ENCODE results near the gene EIF5B. TPM values are rescaled to one million over a fixed set of nuclear protein-coding genes. Genes with fewer than 3 reads are reported as not detected.
A peak's percentile ranks its signal among the peaks of the same experiment; 100 is the strongest.

The EIF5B gene
- total RNA-seq, 1 donor from 2014 or later, result 50.5 TPM

DNA sequence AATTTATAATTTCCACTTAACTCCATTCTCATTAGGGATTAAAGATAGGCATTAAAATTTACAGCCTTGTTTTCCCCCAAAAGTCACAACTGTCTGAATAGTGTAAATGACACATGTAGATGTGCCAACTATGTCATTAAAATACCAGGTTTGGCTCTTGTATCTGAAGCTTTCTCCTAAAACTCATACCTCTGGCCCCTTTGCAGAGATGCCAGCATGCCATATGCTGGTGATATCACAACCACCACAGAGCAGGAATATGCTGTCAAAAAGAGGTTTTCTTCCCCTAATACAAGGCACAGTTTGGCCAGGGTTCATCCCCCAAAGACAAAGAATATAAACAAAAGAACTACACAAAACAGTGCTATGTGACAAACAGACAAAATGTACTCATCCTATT, 87.2 kb downstream of the EIF5B start:
- peaks cover 12% of the 10 kb centered on the region for H3K36me3 Mint-ChIP-seq (ENCODE audit: low read depth)

DNA sequence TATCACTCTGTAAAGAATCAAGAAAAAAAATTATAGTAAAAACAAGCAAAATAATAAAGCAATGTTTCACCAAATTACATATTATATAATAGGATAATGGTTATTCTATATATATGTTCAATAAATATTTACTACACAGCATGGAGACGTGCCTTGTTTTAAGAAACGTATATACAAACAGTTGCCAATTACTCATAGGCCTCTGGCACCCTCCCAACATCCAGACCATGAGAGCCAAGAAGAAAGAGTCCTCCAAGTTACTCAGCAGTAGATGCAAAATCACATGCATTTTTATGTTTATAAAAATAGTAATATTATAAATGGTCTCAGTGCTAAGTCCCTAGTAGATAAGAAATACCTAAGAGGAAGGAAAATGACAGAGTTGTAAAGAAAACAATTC, 87.8 kb downstream of the EIF5B start:
- Mint-ChIP-seq H3K9me3 (no peaks in the 10 kb centered on the region), H3K36me3 (ENCODE audit: low read depth) (peaks cover 9% of the 10 kb centered on the region), H3K4me3 (no peak overlapping the region), H3K4me1 (no peaks in the 10 kb centered on the region), H3K27me3 (ENCODE audit: low read depth) (no peaks in the 10 kb centered on the region), H3K27ac (ENCODE audit: unreplicated experiment) (no peak overlapping the region)
- TF ChIP-seq, protein P1, sequence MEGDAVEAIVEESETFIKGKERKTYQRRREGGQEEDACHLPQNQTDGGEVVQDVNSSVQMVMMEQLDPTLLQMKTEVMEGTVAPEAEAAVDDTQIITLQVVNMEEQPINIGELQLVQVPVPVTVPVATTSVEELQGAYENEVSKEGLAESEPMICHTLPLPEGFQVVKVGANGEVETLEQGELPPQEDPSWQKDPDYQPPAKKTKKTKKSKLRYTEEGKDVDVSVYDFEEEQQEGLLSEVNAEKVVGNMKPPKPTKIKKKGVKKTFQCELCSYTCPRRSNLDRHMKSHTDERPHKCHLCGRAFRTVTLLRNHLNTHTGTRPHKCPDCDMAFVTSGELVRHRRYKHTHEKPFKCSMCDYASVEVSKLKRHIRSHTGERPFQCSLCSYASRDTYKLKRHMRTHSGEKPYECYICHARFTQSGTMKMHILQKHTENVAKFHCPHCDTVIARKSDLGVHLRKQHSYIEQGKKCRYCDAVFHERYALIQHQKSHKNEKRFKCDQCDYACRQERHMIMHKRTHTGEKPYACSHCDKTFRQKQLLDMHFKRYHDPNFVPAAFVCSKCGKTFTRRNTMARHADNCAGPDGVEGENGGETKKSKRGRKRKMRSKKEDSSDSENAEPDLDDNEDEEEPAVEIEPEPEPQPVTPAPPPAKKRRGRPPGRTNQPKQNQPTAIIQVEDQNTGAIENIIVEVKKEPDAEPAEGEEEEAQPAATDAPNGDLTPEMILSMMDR (conservative IDR thresholded peaks at IDR 0.05), result no peak
- no peak for DNase-seq (ENCODE audit: low read depth, low spot score)

More for the DNA sequence above, 87.2 kb downstream of the EIF5B start:
- H3K4me1 Mint-ChIP-seq, result no peaks in the 10 kb centered on the region
- TF ChIP-seq, protein P1 (conservative IDR thresholded peaks at IDR 0.05), result no peak
- H3K27ac Mint-ChIP-seq (ENCODE audit: unreplicated experiment), result no peak overlapping the region
- H3K4me3 Mint-ChIP-seq, result no peak overlapping the region
- H3K9me3 Mint-ChIP-seq, result no peaks in the 10 kb centered on the region
- DNase-seq (ENCODE audit: low read depth, low spot score), result no peak
- H3K27me3 Mint-ChIP-seq (ENCODE audit: low read depth), result no peaks in the 10 kb centered on the region

DNA sequence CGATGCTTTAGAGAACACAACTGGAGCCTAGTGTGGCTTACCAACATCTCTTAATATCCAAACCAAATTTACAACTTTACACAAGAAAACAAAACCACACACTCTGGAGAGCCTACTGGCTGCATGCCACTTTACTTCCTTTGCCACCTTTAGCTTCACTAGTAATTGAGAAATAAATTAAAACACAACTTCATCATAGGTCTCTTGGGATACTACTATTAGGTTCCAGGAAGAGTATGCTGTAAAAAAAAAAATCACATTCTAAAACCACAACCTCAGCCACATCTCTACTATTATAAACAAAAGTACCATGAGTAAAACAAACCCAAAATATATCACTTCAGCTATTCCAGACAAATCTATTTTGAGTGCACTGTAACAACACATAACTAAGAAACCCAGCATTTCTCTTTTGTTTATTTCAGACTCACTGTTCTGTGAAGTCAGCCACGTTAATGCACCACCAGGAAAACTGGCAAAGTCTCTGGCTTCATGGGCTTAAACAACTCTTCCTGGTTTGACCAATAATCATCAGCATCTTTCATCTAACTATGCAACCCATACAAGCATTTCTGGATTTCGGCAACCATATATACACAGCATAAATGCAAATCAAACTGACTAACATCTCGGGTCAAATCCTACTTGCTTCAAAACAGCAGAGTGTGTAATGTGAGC, 93.6 kb downstream of the EIF5B start:
- DNase-seq (ENCODE audit: low read depth, low spot score), result no peak
- no peak overlapping the region for H3K27ac Mint-ChIP-seq (ENCODE audit: unreplicated experiment)
- H3K36me3 Mint-ChIP-seq (ENCODE audit: low read depth), result peaks cover 8% of the 10 kb centered on the region
- no peaks in the 10 kb centered on the region for H3K4me1 Mint-ChIP-seq
- no peak overlapping the region for H3K4me3 Mint-ChIP-seq
- TF ChIP-seq, protein P1 (conservative IDR thresholded peaks at IDR 0.05), result no peak
- no peaks in the 10 kb centered on the region for H3K27me3 Mint-ChIP-seq (ENCODE audit: low read depth)
- no peaks in the 10 kb centered on the region for H3K9me3 Mint-ChIP-seq

DNA sequence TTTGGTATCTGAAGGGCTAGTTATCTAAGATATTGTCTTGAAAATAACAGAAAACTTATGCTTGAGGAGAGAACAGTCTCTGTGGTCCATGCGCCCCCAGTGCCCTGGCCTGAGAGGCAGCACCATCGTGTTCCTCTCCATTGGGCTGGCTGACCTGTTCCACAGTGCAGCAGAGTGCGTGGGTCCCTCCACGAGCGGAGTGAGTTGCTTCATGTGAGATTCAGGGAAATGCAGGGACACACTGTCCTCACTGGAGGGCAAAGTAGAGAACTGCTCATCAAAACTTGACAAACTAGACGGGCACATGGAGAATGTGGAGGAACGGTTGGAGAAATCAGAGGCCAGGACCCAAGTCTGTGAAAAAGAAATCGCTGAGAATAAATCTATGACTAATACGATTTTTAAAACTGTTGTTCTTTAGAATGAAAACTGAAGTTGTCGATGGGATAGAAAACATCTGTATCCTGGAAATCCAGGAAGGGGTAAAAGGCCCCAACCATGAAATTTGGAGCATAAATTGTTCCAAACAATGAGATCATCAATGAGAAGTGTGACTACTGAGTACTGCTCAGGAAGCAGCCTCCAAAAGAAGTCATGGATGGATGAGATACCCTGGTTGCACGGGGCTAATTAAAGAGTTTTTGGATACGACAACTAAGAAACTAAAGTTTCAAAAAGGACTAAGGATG, 94.5 kb downstream of the EIF5B start:
- Mint-ChIP-seq H3K36me3 (ENCODE audit: low read depth) (peaks cover 8% of the 10 kb centered on the region), H3K9me3 (no peaks in the 10 kb centered on the region), H3K27me3 (ENCODE audit: low read depth) (no peaks in the 10 kb centered on the region), H3K4me1 (no peaks in the 10 kb centered on the region), H3K4me3 (no peak overlapping the region), H3K27ac (ENCODE audit: unreplicated experiment) (peak overlapping the region; percentile 52)
- TF ChIP-seq, protein P1 (conservative IDR thresholded peaks at IDR 0.05), result no peak
- DNase-seq (ENCODE audit: low read depth, low spot score), result no peak

DNA sequence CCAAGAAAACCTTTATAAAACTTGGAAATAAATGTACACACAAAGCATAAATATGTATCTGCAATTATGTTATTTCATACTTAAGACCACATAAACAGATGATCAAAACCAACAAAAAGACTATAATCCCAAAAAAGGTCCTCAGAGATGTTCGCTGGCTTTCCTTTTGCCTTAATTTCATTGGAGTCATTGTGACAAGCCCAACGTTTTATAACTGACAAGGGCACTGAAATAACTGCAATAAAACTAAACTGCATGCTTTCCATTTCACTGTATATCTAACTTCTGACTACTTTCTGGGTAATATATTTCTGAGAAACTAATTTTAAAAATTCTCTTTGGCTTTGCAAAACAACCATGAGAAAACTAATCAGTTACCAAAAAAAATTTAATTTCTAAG, 96.2 kb downstream of the EIF5B start:
- no peaks in the 10 kb centered on the region for H3K4me1 Mint-ChIP-seq
- no peak for DNase-seq (ENCODE audit: low read depth, low spot score)
- no peaks in the 10 kb centered on the region for H3K27me3 Mint-ChIP-seq (ENCODE audit: low read depth)
- peaks cover 3% of the 10 kb centered on the region for H3K36me3 Mint-ChIP-seq (ENCODE audit: low read depth)
- H3K9me3 Mint-ChIP-seq, result no peaks in the 10 kb centered on the region
- TF ChIP-seq, protein P1 (conservative IDR thresholded peaks at IDR 0.05), result no peak
- no peak overlapping the region for H3K4me3 Mint-ChIP-seq
- no peak overlapping the region for H3K27ac Mint-ChIP-seq (ENCODE audit: unreplicated experiment)
